Epithelial cell of prostate (primary cell): ENCODE data around the gene MAP2.

Experiments used
- DNase-seq: peaks from one replicate; pipeline ENCODE4 v3.0.0-alpha.2; 2011; ENCODE audit warnings: low read depth, low spot score
- H3K27ac ChIP-seq: fragments of 450-650 bp; 2 replicates; pipeline ENCODE4 v1.5.1; 2017; ENCODE audit warnings: mild to moderate bottlenecking

The MAP2 gene

GRCh38 chr2:209523867-209524266, 100.0 kb downstream of the MAP2 start:
- DNase-seq: no peak

GRCh38 chr2:209525331-209525730, 101.5 kb downstream of the MAP2 start:
- H3K27ac ChIP-seq: peak overlapping the region; percentile 26

More at GRCh38 chr2:209523867-209524266, 100.0 kb downstream of the MAP2 start:
- H3K27ac ChIP-seq: no peak overlapping the region

GRCh38 chr2:209525834-209526281, 102.0 kb downstream of the MAP2 start:
- no peak for DNase-seq
- peak overlapping the region; percentile 26 for H3K27ac ChIP-seq

More at GRCh38 chr2:209525331-209525730, 101.5 kb downstream of the MAP2 start:
- DNase-seq: no peak

GRCh38 chr2:209526561-209526960, 102.7 kb downstream of the MAP2 start:
- H3K27ac ChIP-seq: peak overlapping the region; percentile 26
- DNase-seq: no peak

GRCh38 chr2:209529579-209529978, 105.7 kb downstream of the MAP2 start:
- no peak for DNase-seq
- no peak overlapping the region for H3K27ac ChIP-seq

GRCh38 chr2:209532321-209532720, 108.5 kb downstream of the MAP2 start:
- DNase-seq: no peak
- H3K27ac ChIP-seq: no peak overlapping the region

GRCh38 chr2:209533391-209533790, 109.5 kb downstream of the MAP2 start:
- no peak overlapping the region for H3K27ac ChIP-seq
- DNase-seq: no peak

GRCh38 chr2:209534228-209534627, 110.4 kb downstream of the MAP2 start:
- DNase-seq: no peak
- no peak overlapping the region for H3K27ac ChIP-seq

GRCh38 chr2:209536363-209536762, 112.5 kb downstream of the MAP2 start:
- no peak overlapping the region for H3K27ac ChIP-seq
- DNase-seq: no peak

- DNase-seq: no peak
- H3K27ac ChIP-seq: no peak overlapping the region
Observed at GRCh38 chr2:209547726-209548125, 123.9 kb downstream of the MAP2 start.

GRCh38 chr2:209549589-209549988, 125.7 kb downstream of the MAP2 start:
- H3K27ac ChIP-seq: no peak overlapping the region
- DNase-seq: no peak

- DNase-seq: no peak
- no peak overlapping the region for H3K27ac ChIP-seq
Observed at GRCh38 chr2:209553913-209554312, 130.1 kb downstream of the MAP2 start.

- H3K27ac ChIP-seq: no peak overlapping the region
- DNase-seq: peak; percentile 5
Observed at GRCh38 chr2:209556354-209556961, 132.6 kb downstream of the MAP2 start.

- no peak for DNase-seq
- H3K27ac ChIP-seq: no peak overlapping the region
Observed at GRCh38 chr2:209560911-209561310, 137.1 kb downstream of the MAP2 start.

- H3K27ac ChIP-seq: no peak overlapping the region
- no peak for DNase-seq
Observed at GRCh38 chr2:209563453-209563852, 139.6 kb downstream of the MAP2 start.

GRCh38 chr2:209564816-209565215, 141.0 kb downstream of the MAP2 start:
- H3K27ac ChIP-seq: no peak overlapping the region
- DNase-seq: no peak

- H3K27ac ChIP-seq: no peak overlapping the region
- no peak for DNase-seq
Observed at GRCh38 chr2:209565896-209566582, 142.2 kb downstream of the MAP2 start.

GRCh38 chr2:209570194-209570593, 146.3 kb downstream of the MAP2 start:
- DNase-seq: no peak
- no peak overlapping the region for H3K27ac ChIP-seq

GRCh38 chr2:209574515-209574914, 150.7 kb downstream of the MAP2 start:
- no peak for DNase-seq
- H3K27ac ChIP-seq: no peak overlapping the region

- H3K27ac ChIP-seq: no peak overlapping the region
- no peak for DNase-seq
Observed at GRCh38 chr2:209577376-209578357, 153.8 kb downstream of the MAP2 start.
